ENCODE measurements around the gene RAB6A. TPM values are rescaled to one million over a fixed set of nuclear protein-coding genes. Genes with fewer than 3 reads are reported as not detected.

RAB6A gene
- total and polyA plus RNA-seq, 2 of the 8 experiments (the other 6 are each of a cell fraction or from before 2014, with no cell fraction given) = 24.4 to 88.6 TPM

DNA sequence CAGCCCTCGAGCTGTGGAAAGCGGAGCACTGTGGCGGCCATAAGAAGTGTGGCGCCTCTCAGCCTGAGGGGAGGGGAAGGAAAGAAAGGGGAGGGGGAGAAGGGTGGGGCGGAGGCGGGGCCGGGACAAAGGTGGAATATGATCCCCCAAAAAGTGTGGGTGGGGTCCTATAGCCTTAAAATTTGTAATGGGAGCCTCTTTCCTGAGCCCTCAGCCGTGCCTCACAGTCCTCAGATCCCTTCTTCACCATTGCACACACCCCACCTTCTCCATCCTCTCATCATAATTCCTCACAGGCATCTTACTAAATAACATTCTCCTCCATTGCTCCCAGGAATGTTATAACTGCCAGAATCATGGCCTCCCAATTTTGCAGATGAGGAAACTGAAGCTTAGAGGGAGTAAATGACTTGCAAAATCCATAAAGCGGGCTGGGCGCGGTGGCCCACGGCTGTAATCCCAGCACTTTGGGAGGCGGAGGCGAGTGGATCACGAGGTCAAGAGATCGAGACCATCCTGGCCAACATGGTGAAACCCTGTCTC is 600 bp upstream of the RAB6A start:
- peak overlapping the region; percentile 9 to 95 (median 58); a peak in 3 of 8 replicates for H3K4me3 ChIP-seq (ENCODE audit: extremely low read depth in 1 of 4, insufficient read depth in 2 of 4, low read depth in 3 of 4, low read length in 4 of 4)
- no peak overlapping the region for H2BK20ac ChIP-seq (ENCODE audit: low read length)
- no peak overlapping the region for H2BK15ac ChIP-seq (ENCODE audit: low read length)
- no peak overlapping the region for H3K23ac ChIP-seq (ENCODE audit: insufficient read length)
- peak overlapping the region; percentile 82 for H4K91ac ChIP-seq (replicated peaks; ENCODE audit: insufficient read length, low read length)
- H3K9me3 ChIP-seq (ENCODE audit: insufficient read depth in 2 of 2, low read depth in 1 of 2, low read length in 1 of 2) = no peaks in the 10 kb centered on the region
- H3K4me2 ChIP-seq (ENCODE audit: insufficient read depth in 1 of 2, low read depth in 2 of 2, low read length in 2 of 2) = peak overlapping the region; percentile 54 to 61
- TF ChIP-seq CTCF (IDR thresholded peaks at IDR 0.05; ENCODE audit: control extremely low read depth in 1 of 3, insufficient read depth in 1 of 3, low read depth in 1 of 3, low read length in 3 of 3) (no peak), CREB1 (IDR thresholded peaks at IDR 0.05) (no peak), YY1 (IDR thresholded peaks at IDR 0.05; ENCODE audit: low read depth, low read length) (peak; percentile 99)
- TF ChIP-seq, protein P1, sequence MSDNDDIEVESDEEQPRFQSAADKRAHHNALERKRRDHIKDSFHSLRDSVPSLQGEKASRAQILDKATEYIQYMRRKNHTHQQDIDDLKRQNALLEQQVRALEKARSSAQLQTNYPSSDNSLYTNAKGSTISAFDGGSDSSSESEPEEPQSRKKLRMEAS (IDR thresholded peaks at IDR 0.05) = peak; percentile 70; the same call in 1 of the 2 replicates
- no peak overlapping the region for H3K14ac ChIP-seq (ENCODE audit: insufficient read length)
- peak overlapping the region; percentile 85; the same call in 1 of the 2 replicates for H2AFZ ChIP-seq (ENCODE audit: low read length)
- no peak overlapping the region for H3K9ac ChIP-seq (replicated peaks in 1 of 4; ENCODE audit: extremely low read depth in 1 of 4, low read depth in 3 of 4, low read length in 3 of 4)
- peak overlapping the region; percentile 36 for H2BK5ac ChIP-seq (ENCODE audit: low read depth, low read length)
- POLR2A ChIA-PET (ENCODE audit: partially characterized antibody) = interaction anchor here (0.6 to 10.7 kb wide), 16 partner anchors 8 to 188 kb away, joined by 3 to 126 read pairs (median 4); partner anchors contain the start of gene MRPL48
- H2BK12ac ChIP-seq (ENCODE audit: low read depth, low read length) = no peak overlapping the region
- 0 out of 2 replicates have a peak, but pooled peaks cover 2% of the 10 kb centered on the region for H3K79me1 ChIP-seq (ENCODE audit: low read depth, low read length)
- DNase-seq (ENCODE audit: low read depth in 1 of 2, low spot score in 2 of 2) (no peak), FAIRE-seq (no peak)
- no peak overlapping the region for H3K56ac ChIP-seq (replicated peaks; ENCODE audit: insufficient read length, low read depth, low read length)
- WGBS, 2 experiments (ENCODE audit: extremely low coverage in 1 of 2, insufficient coverage in 1 of 2, insufficient read length in 1 of 2, insufficient replicate concordance in 2 of 2, low coverage in 1 of 2, low lambda C conversion rate in 2 of 2, missing lambda C conversion rate in 1 of 2) = 54% methylated on average over 13 of the region's 16 CpGs; no CpG with 5 or more reads in 1 of the 2 experiments
- H3K27ac ChIP-seq (ENCODE audit: low read depth, low read length) = peak overlapping the region; percentile 44; the same call in 1 of the 2 replicates
- peaks cover 0 to 4% (median 0%) of the 10 kb centered on the region in 4 experiments; a peak in 1 of 7 replicates for H3K4me1 ChIP-seq (replicated peaks in 1 of 4; ENCODE audit: control insufficient read depth in 3 of 4, insufficient read depth in 4 of 4, low read length in 3 of 4)
- peak overlapping the region; percentile 25 for H2BK120ac ChIP-seq (replicated peaks; ENCODE audit: low read depth, low read length)
- peaks cover 4 to 39% of the 10 kb centered on the region in 2 experiments; a peak in 3 of 4 replicates for H3K79me2 ChIP-seq (ENCODE audit: control insufficient read depth in 1 of 2, insufficient read depth in 2 of 2, low read length in 2 of 2)
- peak overlapping the region; percentile 92 for H3K4ac ChIP-seq (replicated peaks; ENCODE audit: insufficient read length, low read depth, low read length)
- H3K23me2 ChIP-seq (ENCODE audit: low read depth, low read length) = peaks cover 3% of the 10 kb centered on the region
- no peak overlapping the region for H2AK5ac ChIP-seq (ENCODE audit: low read depth, low read length)
- no peaks in the 10 kb centered on the region for H3K36me3 ChIP-seq (ENCODE audit: control insufficient read depth in 2 of 4, insufficient read depth in 4 of 4, low read length in 3 of 4)
- CTCF ChIA-PET (ENCODE audit: partially characterized antibody) = interaction anchor here (0.6 to 4.6 kb wide), 12 partner anchors 8 to 1164 kb away, joined by 3 to 25 read pairs (median 4); no protein-coding TSS in a partner anchor
- peak overlapping the region; percentile 75; the same call in 1 of the 2 replicates for H4K8ac ChIP-seq (ENCODE audit: extremely low read depth, insufficient read depth, low read length)
- peak overlapping the region; percentile 53 for H3K18ac ChIP-seq (ENCODE audit: extremely low read depth, low read length)
- H4K20me1 ChIP-seq (replicated peaks in 1 of 2; ENCODE audit: control insufficient read depth in 1 of 2, insufficient read depth in 2 of 2, low read length in 2 of 2) = no peaks in the 10 kb centered on the region
- no peaks in the 10 kb centered on the region for H3K27me3 ChIP-seq (replicated peaks in 1 of 4; ENCODE audit: control insufficient read depth in 3 of 4, extremely low read depth in 1 of 4, insufficient read depth in 3 of 4, low read length in 3 of 4)
- H4K5ac ChIP-seq (ENCODE audit: insufficient read length, low read depth, low read length) = peak overlapping the region; percentile 7

All from H1 (cell line).